Endothelial cell of umbilical vein (primary cell): ENCODE measurements around the gene KLHL13.

Source experiments
- JUN ChIP-seq: IDR thresholded peaks from 2 replicates; pipeline ENCODE4 v1.6.1; 2011; ENCODE audit warnings: borderline replicate concordance, low read depth; ENCODE audit not compliant: insufficient read length, insufficient read depth
- MYC ChIP-seq: IDR thresholded peaks from one replicate; pipeline ENCODE4 v1.6.1; 2011; ENCODE audit warnings: mild to moderate bottlenecking, low read depth, low read length
- POLR2A ChIP-seq: IDR thresholded peaks from 2 replicates; pipeline ENCODE4 v1.6.1; 2012; ENCODE audit warnings: low read depth, mild to moderate bottlenecking, control low read depth, low read length
- POLR2AphosphoS5 ChIP-seq: IDR thresholded peaks from 2 replicates; pipeline ENCODE4 v1.6.1; 2012; ENCODE audit warnings: low read depth, mild to moderate bottlenecking, control low read depth, low read length, moderate library complexity; ENCODE audit not compliant: insufficient read depth
- TF ChIP-seq, protein P1 (sequence below), 2 donors: IDR thresholded peaks; 1 replicate in 1 of 2; 2 replicates in 1 of 2; pipeline ENCODE4 v1.5.1; 2011; ENCODE audit warnings: low read length in 2 of 2, mild to moderate bottlenecking in 2 of 2, moderate library complexity in 2 of 2, control low read depth in 1 of 2, inconsistent platforms in 1 of 2, low read depth in 1 of 2; ENCODE audit not compliant: insufficient read depth in 1 of 2; ENCODE audit errors: extremely low read depth in 1 of 2

DNA sequence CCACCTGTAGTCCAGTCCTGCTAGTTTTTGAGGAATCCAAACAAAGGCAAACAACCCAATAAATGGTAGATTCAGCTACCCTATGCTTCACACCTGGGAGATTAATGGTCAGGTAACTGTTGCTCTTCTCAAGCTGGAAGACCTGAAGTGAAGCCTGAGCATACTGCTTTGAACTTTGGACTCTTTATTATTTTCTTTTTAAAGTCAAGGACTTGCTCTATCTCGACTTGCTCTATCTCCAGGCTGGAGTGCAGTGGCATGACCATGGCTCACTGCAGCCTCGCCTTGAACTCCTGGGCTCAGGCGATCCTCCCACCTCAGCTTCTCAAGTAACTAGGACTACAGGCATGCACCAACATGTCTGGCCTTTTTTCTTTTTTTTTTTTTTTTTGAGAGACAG is 14.7 kb upstream of the KLHL13 start:
- TF ChIP-seq, protein P1, sequence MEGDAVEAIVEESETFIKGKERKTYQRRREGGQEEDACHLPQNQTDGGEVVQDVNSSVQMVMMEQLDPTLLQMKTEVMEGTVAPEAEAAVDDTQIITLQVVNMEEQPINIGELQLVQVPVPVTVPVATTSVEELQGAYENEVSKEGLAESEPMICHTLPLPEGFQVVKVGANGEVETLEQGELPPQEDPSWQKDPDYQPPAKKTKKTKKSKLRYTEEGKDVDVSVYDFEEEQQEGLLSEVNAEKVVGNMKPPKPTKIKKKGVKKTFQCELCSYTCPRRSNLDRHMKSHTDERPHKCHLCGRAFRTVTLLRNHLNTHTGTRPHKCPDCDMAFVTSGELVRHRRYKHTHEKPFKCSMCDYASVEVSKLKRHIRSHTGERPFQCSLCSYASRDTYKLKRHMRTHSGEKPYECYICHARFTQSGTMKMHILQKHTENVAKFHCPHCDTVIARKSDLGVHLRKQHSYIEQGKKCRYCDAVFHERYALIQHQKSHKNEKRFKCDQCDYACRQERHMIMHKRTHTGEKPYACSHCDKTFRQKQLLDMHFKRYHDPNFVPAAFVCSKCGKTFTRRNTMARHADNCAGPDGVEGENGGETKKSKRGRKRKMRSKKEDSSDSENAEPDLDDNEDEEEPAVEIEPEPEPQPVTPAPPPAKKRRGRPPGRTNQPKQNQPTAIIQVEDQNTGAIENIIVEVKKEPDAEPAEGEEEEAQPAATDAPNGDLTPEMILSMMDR (IDR thresholded peaks at IDR 0.05; ENCODE audit: extremely low read depth in 1 of 2, insufficient read depth in 1 of 2, low read depth in 1 of 2, low read length in 2 of 2) = no peak
- TF ChIP-seq POLR2AphosphoS5 = no peak
- TF ChIP-seq POLR2A = no peak
- TF ChIP-seq JUN = no peak
- no peak for TF ChIP-seq MYC
